WERI-Rb-1 (cell line): ENCODE results near the gene SLC22A23.

Source experiments
- DNase-seq: peaks from one replicate; pipeline ENCODE4 v3.0.0-alpha.2; 2020
- H3K27ac ChIP-seq: fragments of 250-450 bp; sonication (Bioruptor Pico); 2 replicates; pipeline ENCODE4 v1.5.1; 2020; ENCODE audit warnings: mild to moderate bottlenecking, moderate library complexity
- H3K27me3 ChIP-seq: fragments of 250-450 bp; sonication (Bioruptor Pico); 2 replicates; pipeline ENCODE4 v1.5.1; 2021; ENCODE audit warnings: mild to moderate bottlenecking, low read depth, moderate library complexity; ENCODE audit not compliant: insufficient read depth, severe bottlenecking
- H3K36me3 ChIP-seq: fragments of 250-450 bp; sonication (Bioruptor Pico); 2 replicates; pipeline ENCODE4 v1.5.1; 2020; ENCODE audit warnings: mild to moderate bottlenecking, moderate library complexity
- H3K4me3 ChIP-seq: 2 replicates; pipeline ENCODE4 v1.5.1; 2011; ENCODE audit warnings: low read depth, mild to moderate bottlenecking, control low read depth, low read length
- H3K9me3 ChIP-seq: fragments of 250-450 bp; sonication (Bioruptor Pico); 2 replicates; pipeline ENCODE4 v1.5.1; 2021; ENCODE audit warnings: mild to moderate bottlenecking, moderate library complexity; ENCODE audit not compliant: severe bottlenecking
- CTCF ChIP-seq: IDR thresholded peaks from 2 replicates; pipeline ENCODE4 v1.5.1; 2011; ENCODE audit warnings: low read depth, mild to moderate bottlenecking, control low read depth, inconsistent platforms, low read length

SLC22A23 gene

GRCh38 chr6:3453413-3454272 is 3.2 kb downstream of the SLC22A23 start:
- Histone ChIP-seq H3K4me3 (no peak overlapping the region), H3K9me3 (no peaks in the 10 kb centered on the region), H3K27ac (no peak overlapping the region), H3K36me3 (peaks cover 16% of the 10 kb centered on the region), H3K27me3 (no peaks in the 10 kb centered on the region)
- no peak for DNase-seq
- peak; percentile 20; the same call in 1 of the 2 replicates for TF ChIP-seq CTCF

GRCh38 chr6:3451498-3451897 is 5.4 kb downstream of the SLC22A23 start:
- Histone ChIP-seq H3K4me3 (no peak overlapping the region), H3K9me3 (no peaks in the 10 kb centered on the region), H3K27me3 (no peaks in the 10 kb centered on the region), H3K27ac (peak overlapping the region; percentile 18; the same call in 1 of the 2 replicates), H3K36me3 (peaks cover 16% of the 10 kb centered on the region)
- no peak for TF ChIP-seq CTCF
- DNase-seq: no peak

- H3K36me3 ChIP-seq: peaks cover 16% of the 10 kb centered on the region
- no peak for DNase-seq
- no peak for TF ChIP-seq CTCF
- H3K9me3 ChIP-seq: no peaks in the 10 kb centered on the region
- no peaks in the 10 kb centered on the region for H3K27me3 ChIP-seq
- no peak overlapping the region for H3K27ac ChIP-seq
- no peak overlapping the region for H3K4me3 ChIP-seq
Observed at GRCh38 chr6:3450888-3451287, 6.0 kb downstream of the SLC22A23 start.

GRCh38 chr6:3449750-3450305 is 7.0 kb downstream of the SLC22A23 start:
- DNase-seq: no peak
- H3K27ac ChIP-seq: no peak overlapping the region
- H3K27me3 ChIP-seq: no peaks in the 10 kb centered on the region
- no peak overlapping the region for H3K4me3 ChIP-seq
- no peak for TF ChIP-seq CTCF
- peaks cover 16% of the 10 kb centered on the region for H3K36me3 ChIP-seq
- no peaks in the 10 kb centered on the region for H3K9me3 ChIP-seq

- no peaks in the 10 kb centered on the region for H3K27me3 ChIP-seq
- TF ChIP-seq CTCF: no peak
- H3K36me3 ChIP-seq: peaks cover 16% of the 10 kb centered on the region
- DNase-seq: no peak
- H3K4me3 ChIP-seq: no peak overlapping the region
- H3K27ac ChIP-seq: no peak overlapping the region
- no peaks in the 10 kb centered on the region for H3K9me3 ChIP-seq
Observed at GRCh38 chr6:3449321-3449720, 7.5 kb downstream of the SLC22A23 start.
